Measurements from ENCODE around the gene ANO7. TPM values are rescaled to one million over a fixed set of nuclear protein-coding genes. Genes with fewer than 3 reads are reported as not detected.
A peak's percentile ranks its signal among the peaks of the same experiment; 100 is the strongest.

Gene ANO7
- total and polyA plus RNA-seq, 7 experiments from 2014 or later = 0.16 to 0.94 (median 0.30) TPM; not detected in 1

- Histone ChIP-seq H3K27me3 (ENCODE audit: control insufficient read depth in 2 of 2, insufficient read depth in 2 of 2, low read length in 2 of 2) (no peaks in the 10 kb centered on the region), H3K4me3 (ENCODE audit: low read length) (no peak overlapping the region), H3K27ac (ENCODE audit: low read depth, low read length) (no peak overlapping the region), H3K36me3 (ENCODE audit: control insufficient read depth in 2 of 3, insufficient read depth in 3 of 3, low read length in 3 of 3) (peaks cover 18 to 94% (median 39%) of the 10 kb centered on the region in 3 experiments), H3K9me3 (ENCODE audit: control insufficient read depth in 2 of 3, low read length in 3 of 3) (no peaks in the 10 kb centered on the region), H3K4me1 (ENCODE audit: control insufficient read depth in 2 of 2, insufficient read depth in 2 of 2, low read length in 2 of 2) (no peaks in the 10 kb centered on the region)
- ATAC-seq (no peak), DNase-seq (no peak)
- peaks cover 30 to 93% (median 47%) of the 10 kb centered on the region in 5 donors for H3K36me3 Mint-ChIP-seq
- H3K4me1 Mint-ChIP-seq = no peaks in the 10 kb centered on the region
- H3K27me3 Mint-ChIP-seq = no peaks in the 10 kb centered on the region
- H3K27ac Mint-ChIP-seq = no peak overlapping the region
- no peak overlapping the region for H3K4me3 Mint-ChIP-seq
- CTCF ChIA-PET = no interaction called here
- H3K9me3 Mint-ChIP-seq = no peaks in the 10 kb centered on the region
- intact Hi-C loops (cut with micrococcal nuclease) = no loop called here
- POLR2A ChIA-PET = no interaction called here
Observed at GRCh38 chr2:241239552-241240202, 51.2 kb downstream of the ANO7 start.

GRCh38 chr2:241240320-241241004 lies 52.0 kb downstream of the ANO7 start:
- Histone ChIP-seq H3K27me3 (ENCODE audit: control insufficient read depth in 2 of 2, insufficient read depth in 2 of 2, low read length in 2 of 2) (no peaks in the 10 kb centered on the region), H3K4me1 (ENCODE audit: control insufficient read depth in 2 of 2, insufficient read depth in 2 of 2, low read length in 2 of 2) (no peaks in the 10 kb centered on the region), H3K27ac (ENCODE audit: low read depth, low read length) (no peak overlapping the region), H3K36me3 (ENCODE audit: control insufficient read depth in 2 of 3, insufficient read depth in 3 of 3, low read length in 3 of 3) (peaks cover 15 to 90% (median 36%) of the 10 kb centered on the region in 3 experiments), H3K9me3 (ENCODE audit: control insufficient read depth in 2 of 3, low read length in 3 of 3) (no peaks in the 10 kb centered on the region), H3K4me3 (ENCODE audit: low read length) (no peak overlapping the region)
- peaks cover 30 to 86% (median 46%) of the 10 kb centered on the region in 5 donors for H3K36me3 Mint-ChIP-seq
- H3K4me1 Mint-ChIP-seq = no peaks in the 10 kb centered on the region
- no peak overlapping the region for H3K27ac Mint-ChIP-seq
- ChIA-PET CTCF (no interaction called here), POLR2A (no interaction called here)
- DNase-seq = no peak
- ATAC-seq = no peak
- intact Hi-C loops (cut with micrococcal nuclease) = no loop called here
- no peaks in the 10 kb centered on the region for H3K9me3 Mint-ChIP-seq
- no peak overlapping the region for H3K4me3 Mint-ChIP-seq
- H3K27me3 Mint-ChIP-seq = no peaks in the 10 kb centered on the region

- Histone ChIP-seq H3K9me3 (ENCODE audit: control insufficient read depth in 2 of 3, low read length in 3 of 3) (no peaks in the 10 kb centered on the region), H3K4me3 (ENCODE audit: low read length) (no peak overlapping the region), H3K27me3 (ENCODE audit: control insufficient read depth in 2 of 2, insufficient read depth in 2 of 2, low read length in 2 of 2) (no peaks in the 10 kb centered on the region), H3K27ac (ENCODE audit: low read depth, low read length) (no peak overlapping the region), H3K36me3 (ENCODE audit: control insufficient read depth in 2 of 3, insufficient read depth in 3 of 3, low read length in 3 of 3) (peaks cover 13 to 90% (median 35%) of the 10 kb centered on the region in 3 experiments), H3K4me1 (ENCODE audit: control insufficient read depth in 2 of 2, insufficient read depth in 2 of 2, low read length in 2 of 2) (no peaks in the 10 kb centered on the region)
- ChIA-PET CTCF (no interaction called here), POLR2A (interaction anchor here (0.7 kb wide), 1 partner anchor 16 kb away, joined by 3 read pairs; no protein-coding TSS in a partner anchor)
- intact Hi-C loops (cut with micrococcal nuclease) = no loop called here
- ATAC-seq (no peak), DNase-seq (no peak)
- no peaks in the 10 kb centered on the region for H3K9me3 Mint-ChIP-seq
- no peak overlapping the region for H3K27ac Mint-ChIP-seq
- H3K36me3 Mint-ChIP-seq = peaks cover 32 to 86% (median 54%) of the 10 kb centered on the region in 5 donors
- no peaks in the 10 kb centered on the region for H3K27me3 Mint-ChIP-seq
- H3K4me1 Mint-ChIP-seq = no peaks in the 10 kb centered on the region
- no peak overlapping the region for H3K4me3 Mint-ChIP-seq
Observed at GRCh38 chr2:241241669-241242068, 53.2 kb downstream of the ANO7 start.

GRCh38 chr2:241242306-241242705 lies 53.8 kb downstream of the ANO7 start:
- ATAC-seq (no peak), DNase-seq (no peak)
- H3K27me3 ChIP-seq (ENCODE audit: control insufficient read depth in 2 of 2, insufficient read depth in 2 of 2, low read length in 2 of 2) = no peaks in the 10 kb centered on the region
- peaks cover 18 to 90% (median 35%) of the 10 kb centered on the region in 3 experiments for H3K36me3 ChIP-seq (ENCODE audit: control insufficient read depth in 2 of 3, insufficient read depth in 3 of 3, low read length in 3 of 3)
- Mint-ChIP-seq H3K36me3 (peaks cover 31 to 86% (median 52%) of the 10 kb centered on the region in 5 donors), H3K27ac (no peak overlapping the region), H3K27me3 (no peaks in the 10 kb centered on the region), H3K4me1 (no peaks in the 10 kb centered on the region), H3K9me3 (no peaks in the 10 kb centered on the region), H3K4me3 (no peak overlapping the region)
- intact Hi-C loops (cut with micrococcal nuclease) = no loop called here
- no peak overlapping the region for H3K27ac ChIP-seq (ENCODE audit: low read depth, low read length)
- no peaks in the 10 kb centered on the region for H3K4me1 ChIP-seq (ENCODE audit: control insufficient read depth in 2 of 2, insufficient read depth in 2 of 2, low read length in 2 of 2)
- H3K9me3 ChIP-seq (ENCODE audit: control insufficient read depth in 2 of 3, low read length in 3 of 3) = no peaks in the 10 kb centered on the region
- H3K4me3 ChIP-seq (ENCODE audit: low read length) = no peak overlapping the region
- ChIA-PET CTCF (no interaction called here), POLR2A (no interaction called here)

- CTCF ChIA-PET = no interaction called here
Observed at GRCh38 chr2:241244368-241244767, 55.9 kb downstream of the ANO7 start.

GRCh38 chr2:241248289-241248688 lies 59.8 kb downstream of the ANO7 start:
- Histone ChIP-seq H3K27me3 (ENCODE audit: control insufficient read depth in 2 of 2, insufficient read depth in 2 of 2, low read length in 2 of 2) (no peaks in the 10 kb centered on the region), H3K4me3 (ENCODE audit: low read length) (no peak overlapping the region), H3K4me1 (ENCODE audit: control insufficient read depth in 2 of 2, insufficient read depth in 2 of 2, low read length in 2 of 2) (no peaks in the 10 kb centered on the region), H3K36me3 (ENCODE audit: control insufficient read depth in 2 of 3, insufficient read depth in 3 of 3, low read length in 3 of 3) (peaks cover 31 to 94% (median 41%) of the 10 kb centered on the region in 3 experiments), H3K9me3 (ENCODE audit: control insufficient read depth in 2 of 3, low read length in 3 of 3) (no peaks in the 10 kb centered on the region), H3K27ac (ENCODE audit: low read depth, low read length) (no peak overlapping the region)
- H3K4me3 Mint-ChIP-seq = no peak overlapping the region
- peaks cover 18 to 81% (median 42%) of the 10 kb centered on the region in 5 donors for H3K36me3 Mint-ChIP-seq
- peaks cover 0 to 3% (median 0%) of the 10 kb centered on the region in 7 donors for H3K4me1 Mint-ChIP-seq
- no peak for DNase-seq
- no peaks in the 10 kb centered on the region for H3K27me3 Mint-ChIP-seq
- POLR2A ChIA-PET = no interaction called here
- CTCF ChIA-PET = no interaction called here
- H3K27ac Mint-ChIP-seq = no peak overlapping the region
- no peaks in the 10 kb centered on the region for H3K9me3 Mint-ChIP-seq
- intact Hi-C loops (cut with micrococcal nuclease) = no loop called here
- no peak for ATAC-seq

More at GRCh38 chr2:241244368-241244767, 55.9 kb downstream of the ANO7 start:
- Mint-ChIP-seq H3K4me3 (no peak overlapping the region), H3K27me3 (no peaks in the 10 kb centered on the region), H3K4me1 (peaks cover 0 to 3% (median 0%) of the 10 kb centered on the region in 7 donors), H3K36me3 (peaks cover 20 to 87% (median 52%) of the 10 kb centered on the region in 5 donors), H3K9me3 (no peaks in the 10 kb centered on the region), H3K27ac (peak overlapping the region in 2 of 9 donors; percentile 6 to 37)
- peaks cover 26 to 90% (median 46%) of the 10 kb centered on the region in 3 experiments for H3K36me3 ChIP-seq (ENCODE audit: control insufficient read depth in 2 of 3, insufficient read depth in 3 of 3, low read length in 3 of 3)
- intact Hi-C loops (cut with micrococcal nuclease) = no loop called here
- no peak overlapping the region for H3K4me3 ChIP-seq (ENCODE audit: low read length)
- H3K27ac ChIP-seq (ENCODE audit: low read depth, low read length) = no peak overlapping the region
- no peaks in the 10 kb centered on the region for H3K9me3 ChIP-seq (ENCODE audit: control insufficient read depth in 2 of 3, low read length in 3 of 3)
- ATAC-seq (no peak), DNase-seq (no peak)
- H3K4me1 ChIP-seq (ENCODE audit: control insufficient read depth in 2 of 2, insufficient read depth in 2 of 2, low read length in 2 of 2) = no peaks in the 10 kb centered on the region
- POLR2A ChIA-PET = no interaction called here
- no peaks in the 10 kb centered on the region for H3K27me3 ChIP-seq (ENCODE audit: control insufficient read depth in 2 of 2, insufficient read depth in 2 of 2, low read length in 2 of 2)
